Endothelial cell of umbilical vein (primary cell): ENCODE measurements around the gene VPS9D1. TPM values are rescaled to one million over a fixed set of nuclear protein-coding genes. Genes with fewer than 3 reads are reported as not detected.
"Not testable (repeated sequence)": the region's sequence is repeated elsewhere in the genome, so short reads cannot be mapped to it uniquely, and the experiment has no call there.

Experiments
- BruUV-seq: library from RNA; stranded (reverse); fragments of 400-500 nt; replicated peaks from 2 replicates; lab custom pipeline; 2021; lab: Mats Ljungman, UMichigan
- CTCF ChIA-PET: fragments of 300-600, 350-600 bp; sonication (Branson Sonifier 250); formaldehyde crosslinking; loops from one replicate; lab custom pipeline; 2021; ENCODE audit warnings: antibody characterized with exemption, inconsistent platforms; lab: Charles Lee
- POLR2A ChIA-PET: fragments of 300-600, 350-600 bp; sonication (Branson Sonifier 250); formaldehyde crosslinking; loops from one replicate; lab custom pipeline; 2021; ENCODE audit warnings: antibody characterized with exemption, inconsistent platforms; lab: Charles Lee
- DNase-seq: peaks from one replicate; pipeline ENCODE4 v3.0.0-alpha.2; 2011; ENCODE audit warnings: low read depth, low spot score
- FAIRE-seq: peaks from 2 replicates; lab custom pipeline; 2011; peaks lifted over from hg19 to GRCh38; lab: Jason Lieb, UNC
- H2AFZ ChIP-seq: 2 replicates; pipeline ENCODE4 v1.6.0; 2012; ENCODE audit warnings: low read depth, low read length, control low read depth, inconsistent platforms
- H3K27ac ChIP-seq: 2 replicates; pipeline ENCODE4 v1.5.1; 2011; ENCODE audit warnings: low read depth, mild to moderate bottlenecking, control low read depth, low read length, moderate library complexity; ENCODE audit not compliant: insufficient read depth
- H3K27me3 ChIP-seq, 2 experiments: 2 replicates each; pipeline versions ENCODE4 v1.6.0 to v1.6.1; 2011; ENCODE audit warnings: low read length in 2 of 2, mixed read lengths in 1 of 2; ENCODE audit not compliant: control insufficient read depth in 2 of 2, insufficient read depth in 2 of 2
- H3K36me3 ChIP-seq, 2 experiments: 2 replicates in 1 of 2; 3 replicates in 1 of 2; pipeline ENCODE4 v1.5.1; 2011; ENCODE audit warnings: low read length in 2 of 2, mild to moderate bottlenecking in 1 of 2, moderate library complexity in 1 of 2; ENCODE audit not compliant: control insufficient read depth in 2 of 2, insufficient read depth in 2 of 2; ENCODE audit errors: extremely low read depth in 1 of 2
- H3K4me1 ChIP-seq: 3 replicates; pipeline ENCODE4 v1.5.1; 2011; ENCODE audit warnings: mild to moderate bottlenecking, low read length; ENCODE audit not compliant: control insufficient read depth, insufficient read depth; ENCODE audit errors: extremely low read depth
- H3K4me2 ChIP-seq: 2 replicates; pipeline ENCODE4 v1.6.1; 2011; ENCODE audit warnings: low read length, control low read depth, mixed read lengths; ENCODE audit not compliant: insufficient read depth
- H3K4me3 ChIP-seq, 3 experiments: fragments of 200-600 bp in 1 of 3; sonication (generic), shearing (Covaris generic) in 1 of 3; replicated peaks in 1 of 3; 2 replicates each; pipeline ENCODE4 v1.5.1; 2011 to 2016; ENCODE audit warnings: control low read depth in 3 of 3, low read length in 3 of 3, mild to moderate bottlenecking in 2 of 3, inconsistent platforms in 1 of 3, low read depth in 1 of 3, moderate library complexity in 1 of 3; ENCODE audit not compliant: insufficient read depth in 1 of 3
- H3K79me2 ChIP-seq: 2 replicates; pipeline ENCODE4 v1.6.0; 2012; ENCODE audit warnings: low read length, inconsistent platforms; ENCODE audit not compliant: control insufficient read depth, insufficient read depth
- H3K9ac ChIP-seq: replicated peaks from 2 replicates; pipeline ENCODE3; 2011; ENCODE audit warnings: low read length, control low read depth; ENCODE audit not compliant: insufficient read depth; ENCODE audit errors: extremely low read depth
- H3K9me1 ChIP-seq: replicated peaks from 3 replicates; pipeline ENCODE4 v1.6.0; 2011; ENCODE audit warnings: mild to moderate bottlenecking, low read length; ENCODE audit not compliant: control insufficient read depth, insufficient read depth; ENCODE audit errors: extremely low read depth
- H3K9me3 ChIP-seq: replicated peaks from 2 replicates; pipeline ENCODE4 v1.5.1; 2012; ENCODE audit warnings: low read length, inconsistent platforms; ENCODE audit not compliant: control insufficient read depth, insufficient read depth
- H4K20me1 ChIP-seq: replicated peaks from 2 replicates; pipeline ENCODE3; 2011; ENCODE audit warnings: mild to moderate bottlenecking, low read length; ENCODE audit not compliant: control insufficient read depth, insufficient read depth; ENCODE audit errors: extremely low read depth
- CTCF ChIP-seq, 2 donors: IDR thresholded peaks; 1 replicate in 1 of 2; 2 replicates in 1 of 2; pipeline ENCODE4 v1.5.1; 2011; ENCODE audit warnings: low read length in 2 of 2, mild to moderate bottlenecking in 2 of 2, moderate library complexity in 2 of 2, control low read depth in 1 of 2, inconsistent platforms in 1 of 2, low read depth in 1 of 2; ENCODE audit not compliant: insufficient read depth in 1 of 2; ENCODE audit errors: extremely low read depth in 1 of 2
- EZH2 ChIP-seq: IDR thresholded peaks from 2 replicates; pipeline ENCODE4 v1.6.1; 2012; ENCODE audit warnings: borderline replicate concordance, low read depth, mild to moderate bottlenecking, moderate library complexity, low read length, inconsistent platforms; ENCODE audit not compliant: severe bottlenecking
- FOS ChIP-seq: IDR thresholded peaks from 2 replicates; pipeline ENCODE4 v1.6.1; 2011; ENCODE audit warnings: mild to moderate bottlenecking, low read length, moderate library complexity, borderline replicate concordance; ENCODE audit not compliant: insufficient read depth
- GATA2 ChIP-seq: IDR thresholded peaks from 2 replicates; pipeline ENCODE4 v1.7.0; 2011; ENCODE audit warnings: low read depth, mild to moderate bottlenecking, moderate library complexity, mixed read lengths, low read length; ENCODE audit not compliant: insufficient read length, insufficient read depth
- JUN ChIP-seq: IDR thresholded peaks from 2 replicates; pipeline ENCODE4 v1.6.1; 2011; ENCODE audit warnings: borderline replicate concordance, low read depth; ENCODE audit not compliant: insufficient read length, insufficient read depth
- MAX ChIP-seq: IDR thresholded peaks from 2 replicates; pipeline ENCODE4 v1.6.1; 2011; ENCODE audit not compliant: insufficient read depth, insufficient read length
- MYC ChIP-seq: IDR thresholded peaks from one replicate; pipeline ENCODE4 v1.6.1; 2011; ENCODE audit warnings: mild to moderate bottlenecking, low read depth, low read length
- POLR2A ChIP-seq: IDR thresholded peaks from 2 replicates; pipeline ENCODE4 v1.6.1; 2012; ENCODE audit warnings: low read depth, mild to moderate bottlenecking, control low read depth, low read length
- POLR2AphosphoS5 ChIP-seq: IDR thresholded peaks from 2 replicates; pipeline ENCODE4 v1.6.1; 2012; ENCODE audit warnings: low read depth, mild to moderate bottlenecking, control low read depth, low read length, moderate library complexity; ENCODE audit not compliant: insufficient read depth
- dilution Hi-C: fragments of 300-500 bp; cut with MboI; formaldehyde crosslinking; loops from one replicate; pipeline ENCODE4 v1.15.0; 2019; ENCODE audit warnings: low sequenced_read_pairs; ENCODE audit not compliant: extremely low pct_ligation_motif_present
- intact Hi-C: fragments of 100-400 bp; cut with micrococcal nuclease; formaldehyde crosslinking; loops from one replicate; pipeline ENCODE4 v1.10.0; 2022
- polyA plus RNA-seq, 4 experiments: library from polyadenylated mRNA; depleted of rRNA in 3 of 4; stranded (reverse) in 3 of 4; unstranded in 1 of 4; fragments of >200 nt; gene quantifications; 2 replicates each; pipeline versions ENCODE4 v1.2.1 to v1.2.3, GENCODE V29; 2011 to 2012; ENCODE audit warnings: missing spikeins in 1 of 4
- total RNA-seq: library from RNA; stranded (reverse); gene quantifications from 2 replicates; pipeline ENCODE4 v1.2.3, GENCODE V29; 2021

VPS9D1 gene
- total and polyA plus RNA-seq, 2 donors (not counting 3 experiments of a cell fraction or from before 2014, with no cell fraction given), result 15.5 to 17.3 TPM

GRCh38 chr16:89672177-89672941, 48.3 kb downstream of the VPS9D1 start:
- Histone ChIP-seq H3K9ac (no peak overlapping the region), H3K4me2 (no peak overlapping the region), H4K20me1 (no peaks in the 10 kb centered on the region), H3K4me1 (no peaks in the 10 kb centered on the region), H3K27me3 (no peaks in the 10 kb centered on the region), H3K9me3 (no peaks in the 10 kb centered on the region), H3K79me2 (no peaks in the 10 kb centered on the region), H3K4me3 (no peak overlapping the region), H2AFZ (no peak overlapping the region), H3K36me3 (no peaks in the 10 kb centered on the region), H3K27ac (no peak overlapping the region), H3K9me1 (no peaks in the 10 kb centered on the region)
- intact Hi-C loops, result no loop called here
- dilution Hi-C loops, result no loop called here
- no TSS peak for BruUV-seq
- ChIA-PET POLR2A (no interaction called here), CTCF (no interaction called here)
- FAIRE-seq (no peak), DNase-seq (no peak)
- no peak for TF ChIP-seq EZH2
- no peak for TF ChIP-seq MAX
- TF ChIP-seq MYC, result no peak
- no peak for TF ChIP-seq POLR2AphosphoS5
- TF ChIP-seq FOS, result no peak
- no peak for TF ChIP-seq POLR2A
- no peak for TF ChIP-seq GATA2
- TF ChIP-seq JUN, result no peak
- no peak for TF ChIP-seq CTCF (IDR thresholded peaks at IDR 0.05; ENCODE audit: extremely low read depth in 1 of 2, insufficient read depth in 1 of 2, low read depth in 1 of 2, low read length in 2 of 2)

GRCh38 chr16:89671565-89671964, 49.1 kb downstream of the VPS9D1 start:
- H4K20me1 ChIP-seq, H3K36me3 ChIP-seq, H3K4me3 ChIP-seq, H3K9me1 ChIP-seq, H3K9me3 ChIP-seq, dilution Hi-C loops, H3K27ac ChIP-seq, H3K79me2 ChIP-seq, H3K9ac ChIP-seq, DNase-seq, intact Hi-C loops, FAIRE-seq, H3K4me2 ChIP-seq, H3K4me1 ChIP-seq, H3K27me3 ChIP-seq, H2AFZ ChIP-seq, BruUV-seq: not testable (repeated sequence)
- POLR2A ChIA-PET, result interaction anchor here (0.6 kb wide), 1 partner anchor 550 kb away, joined by 4 read pairs; no protein-coding TSS in a partner anchor
- CTCF ChIA-PET, result interaction anchor here (0.5 to 1.3 kb wide), 5 partner anchors 15 to 193 kb away, joined by 3 to 8 read pairs (median 5); partner anchors contain the start of gene CDK10
